PC-3 (cell line): ENCODE data around the gene SLC35F1. TPM values are rescaled to one million over a fixed set of nuclear protein-coding genes. Genes with fewer than 3 reads are reported as not detected.

Experiments used
- ATAC-seq: fragments of 200-7000 bp; cut with Tn5 transposase; 2 replicates; pipeline ENCODE4 v1.9.1; 2020; ENCODE audit warnings: mild to moderate bottlenecking, moderate library complexity
- BruUV-seq: library from RNA; stranded (reverse); fragments of 400-500 nt; replicated peaks from 2 replicates; lab custom pipeline; 2021; lab: Mats Ljungman, UMichigan
- CTCF ChIA-PET: fragments of 300-600 bp; sonication (Branson Sonifier 250); formaldehyde crosslinking; loops from one replicate; lab custom pipeline; 2022; ENCODE audit warnings: antibody characterized with exemption; lab: Charles Lee
- POLR2A ChIA-PET: fragments of 300-600 bp; sonication (Branson Sonifier 250); formaldehyde crosslinking; loops from one replicate; lab custom pipeline; 2022; ENCODE audit warnings: antibody characterized with exemption; ENCODE audit not compliant: unreplicated experiment; lab: Charles Lee
- DNase-seq: peaks from one replicate; pipeline ENCODE4 v3.0.0-alpha.2; 2015
- H2AFZ ChIP-seq: fragments of 300-600 bp; sonication (generic); 2 replicates; pipeline ENCODE4 v1.6.0; 2016; ENCODE audit warnings: antibody characterized with exemption, low read length
- H3F3A ChIP-seq: fragments of 300-600 bp; sonication (generic); one replicate; pipeline ENCODE4 v1.6.0; 2017; ENCODE audit warnings: antibody characterized with exemption, low read length, control low read depth, mild to moderate bottlenecking; ENCODE audit not compliant: unreplicated experiment
- H3K27ac ChIP-seq: fragments of 300-600 bp; sonication (generic); 2 replicates; pipeline ENCODE4 v1.5.1; 2016; ENCODE audit warnings: mild to moderate bottlenecking, low read length
- H3K27me3 ChIP-seq: fragments of 300-600 bp; sonication (generic); 2 replicates; pipeline ENCODE4 v1.6.1; 2016; ENCODE audit warnings: low read length, mixed read lengths
- H3K36me3 ChIP-seq: fragments of 300-600 bp; sonication (generic); 2 replicates; pipeline ENCODE4 v1.6.1; 2016; ENCODE audit warnings: low read depth, mixed run types, low read length, mixed read lengths
- H3K4me1 ChIP-seq: fragments of 300-600 bp; sonication (generic); 2 replicates; pipeline ENCODE4 v1.5.1; 2016; ENCODE audit warnings: low read length; ENCODE audit not compliant: insufficient read depth
- H3K4me2 ChIP-seq: fragments of 300-600 bp; sonication (generic); 2 replicates; pipeline ENCODE4 v1.6.0; 2016; ENCODE audit warnings: low read length
- H3K4me3 ChIP-seq: fragments of 300-600 bp; sonication (generic); 2 replicates; pipeline ENCODE4 v1.5.1; 2016; ENCODE audit warnings: mild to moderate bottlenecking, low read length, mixed read lengths
- H3K79me2 ChIP-seq: fragments of 300-600 bp; sonication (generic); 2 replicates; pipeline ENCODE4 v1.6.1; 2017; ENCODE audit warnings: low read length, mixed read lengths
- H3K9ac ChIP-seq: fragments of 300-600 bp; sonication (generic); 2 replicates; pipeline ENCODE4 v1.6.0; 2016; ENCODE audit warnings: mild to moderate bottlenecking, low read length
- H3K9me2 ChIP-seq: fragments of 300-600 bp; sonication (generic); replicated peaks from 2 replicates; pipeline ENCODE4 v1.6.1; 2016; ENCODE audit warnings: mixed run types, low read length, mixed read lengths
- H3K9me3 ChIP-seq: fragments of 300-600 bp; sonication (generic); 2 replicates; pipeline ENCODE4 v1.6.1; 2016; ENCODE audit warnings: low read length, mixed read lengths
- H4K20me1 ChIP-seq: fragments of 300-600 bp; sonication (generic); 2 replicates; pipeline ENCODE4 v1.6.1; 2016; ENCODE audit warnings: low read length, mixed read lengths
- EZH2 ChIP-seq: fragments of 300-600 bp; sonication (generic); IDR thresholded peaks from one replicate; pipeline ENCODE4 v1.6.1; 2017; ENCODE audit warnings: antibody characterized with exemption, mild to moderate bottlenecking, low read length; ENCODE audit not compliant: unreplicated experiment
- EZH2phosphoT487 ChIP-seq: fragments of 300-600 bp; sonication (generic); IDR thresholded peaks from 2 replicates; pipeline ENCODE4 v1.6.1; 2018; ENCODE audit warnings: mild to moderate bottlenecking, antibody characterized with exemption, low read length, borderline replicate concordance
- intact Hi-C: fragments of 100-400 bp; cut with micrococcal nuclease; formaldehyde crosslinking; loops from 2 replicates; pipeline ENCODE4 v1.9.0; 2023
- total RNA-seq: library from RNA; depleted of rRNA; stranded (reverse); fragments of >200 nt; gene quantifications from 2 replicates; pipeline ENCODE4 v1.2.3, GENCODE V29; 2014
- TF ChIP-seq, protein P1 (sequence below): fragments of 300-600 bp; sonication (generic); conservative IDR thresholded peaks from 2 replicates; pipeline ENCODE4 v1.5.1; 2017; ENCODE audit warnings: antibody characterized with exemption, low read depth, mild to moderate bottlenecking, low read length

Gene SLC35F1
- total RNA-seq, 1 experiment from 2014 or later: not detected

DNA sequence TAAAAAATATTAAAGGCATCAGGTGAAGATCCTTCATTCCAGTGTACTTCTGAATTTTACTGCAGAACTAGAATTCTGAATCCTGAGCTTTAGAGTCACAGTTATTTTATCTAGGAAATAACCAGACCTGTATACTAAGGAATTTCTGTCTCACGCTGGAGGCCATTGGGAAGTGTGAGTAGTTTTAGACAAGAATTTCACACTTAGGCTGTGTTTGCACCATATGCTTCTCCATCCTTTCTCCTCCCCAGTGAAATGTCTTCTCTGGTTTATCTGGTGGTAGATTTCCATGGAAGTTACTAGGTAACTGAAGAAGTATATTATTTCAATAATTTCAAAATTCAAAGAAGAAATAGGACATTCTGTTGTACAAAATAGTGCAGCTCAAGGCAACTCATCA is 83.1 kb downstream of the SLC35F1 start:
- DNase-seq (no peak), ATAC-seq (no peak)
- no peak overlapping the region for H3K4me3 ChIP-seq
- H3F3A ChIP-seq: no peaks in the 10 kb centered on the region
- H4K20me1 ChIP-seq: no peaks in the 10 kb centered on the region
- H3K79me2 ChIP-seq: no peaks in the 10 kb centered on the region
- no peak overlapping the region for H2AFZ ChIP-seq
- ChIA-PET CTCF (no interaction called here), POLR2A (interaction anchor here (0.5 kb wide), 1 partner anchor 828 kb away, joined by 3 read pairs; no protein-coding TSS in a partner anchor)
- no peaks in the 10 kb centered on the region for H3K27me3 ChIP-seq
- intact Hi-C loops: no loop called here
- no TSS peak for BruUV-seq
- H3K4me1 ChIP-seq: no peaks in the 10 kb centered on the region
- no peak overlapping the region for H3K27ac ChIP-seq
- H3K9ac ChIP-seq: no peak overlapping the region
- no peak for TF ChIP-seq EZH2phosphoT487
- TF ChIP-seq, protein P1, sequence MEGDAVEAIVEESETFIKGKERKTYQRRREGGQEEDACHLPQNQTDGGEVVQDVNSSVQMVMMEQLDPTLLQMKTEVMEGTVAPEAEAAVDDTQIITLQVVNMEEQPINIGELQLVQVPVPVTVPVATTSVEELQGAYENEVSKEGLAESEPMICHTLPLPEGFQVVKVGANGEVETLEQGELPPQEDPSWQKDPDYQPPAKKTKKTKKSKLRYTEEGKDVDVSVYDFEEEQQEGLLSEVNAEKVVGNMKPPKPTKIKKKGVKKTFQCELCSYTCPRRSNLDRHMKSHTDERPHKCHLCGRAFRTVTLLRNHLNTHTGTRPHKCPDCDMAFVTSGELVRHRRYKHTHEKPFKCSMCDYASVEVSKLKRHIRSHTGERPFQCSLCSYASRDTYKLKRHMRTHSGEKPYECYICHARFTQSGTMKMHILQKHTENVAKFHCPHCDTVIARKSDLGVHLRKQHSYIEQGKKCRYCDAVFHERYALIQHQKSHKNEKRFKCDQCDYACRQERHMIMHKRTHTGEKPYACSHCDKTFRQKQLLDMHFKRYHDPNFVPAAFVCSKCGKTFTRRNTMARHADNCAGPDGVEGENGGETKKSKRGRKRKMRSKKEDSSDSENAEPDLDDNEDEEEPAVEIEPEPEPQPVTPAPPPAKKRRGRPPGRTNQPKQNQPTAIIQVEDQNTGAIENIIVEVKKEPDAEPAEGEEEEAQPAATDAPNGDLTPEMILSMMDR: no peak
- TF ChIP-seq EZH2: no peak
- no peaks in the 10 kb centered on the region for H3K9me3 ChIP-seq
- H3K4me2 ChIP-seq: no peak overlapping the region
- H3K9me2 ChIP-seq: no peaks in the 10 kb centered on the region
- H3K36me3 ChIP-seq: no peaks in the 10 kb centered on the region

DNA sequence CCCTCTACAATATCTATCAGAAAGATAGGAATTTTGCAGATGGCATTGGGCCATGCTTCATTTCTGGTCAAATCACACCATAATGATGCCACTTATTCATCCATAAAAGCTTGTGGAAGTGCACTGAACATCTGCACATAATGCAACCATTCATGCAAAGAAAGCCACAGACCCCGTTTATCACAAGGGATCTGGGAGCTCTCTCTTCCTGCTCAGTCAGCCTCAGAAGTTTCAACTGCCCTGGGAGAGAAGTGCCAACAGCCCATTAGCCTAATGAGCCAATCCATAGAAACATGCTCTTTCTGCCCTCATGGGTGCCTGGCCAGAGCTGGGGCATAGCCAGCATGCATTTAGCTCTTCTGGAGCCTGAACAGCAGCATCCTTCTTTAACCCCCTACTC is 85.8 kb downstream of the SLC35F1 start:
- ATAC-seq (no peak), DNase-seq (no peak)
- intact Hi-C loops: no loop called here
- no peaks in the 10 kb centered on the region for H3K79me2 ChIP-seq
- no peak overlapping the region for H3K27ac ChIP-seq
- no peaks in the 10 kb centered on the region for H3F3A ChIP-seq
- H3K4me1 ChIP-seq: no peaks in the 10 kb centered on the region
- H3K9ac ChIP-seq: no peak overlapping the region
- H3K4me2 ChIP-seq: no peak overlapping the region
- no peaks in the 10 kb centered on the region for H3K36me3 ChIP-seq
- H3K27me3 ChIP-seq: no peaks in the 10 kb centered on the region
- no peak overlapping the region for H3K4me3 ChIP-seq
- no peaks in the 10 kb centered on the region for H4K20me1 ChIP-seq
- TF ChIP-seq EZH2: no peak
- TF ChIP-seq, protein P1: no peak
- TF ChIP-seq EZH2phosphoT487: no peak
- no peaks in the 10 kb centered on the region for H3K9me3 ChIP-seq
- POLR2A ChIA-PET: no interaction called here
- BruUV-seq: no TSS peak
- H3K9me2 ChIP-seq: no peaks in the 10 kb centered on the region
- H2AFZ ChIP-seq: no peak overlapping the region
- CTCF ChIA-PET: no interaction called here

DNA sequence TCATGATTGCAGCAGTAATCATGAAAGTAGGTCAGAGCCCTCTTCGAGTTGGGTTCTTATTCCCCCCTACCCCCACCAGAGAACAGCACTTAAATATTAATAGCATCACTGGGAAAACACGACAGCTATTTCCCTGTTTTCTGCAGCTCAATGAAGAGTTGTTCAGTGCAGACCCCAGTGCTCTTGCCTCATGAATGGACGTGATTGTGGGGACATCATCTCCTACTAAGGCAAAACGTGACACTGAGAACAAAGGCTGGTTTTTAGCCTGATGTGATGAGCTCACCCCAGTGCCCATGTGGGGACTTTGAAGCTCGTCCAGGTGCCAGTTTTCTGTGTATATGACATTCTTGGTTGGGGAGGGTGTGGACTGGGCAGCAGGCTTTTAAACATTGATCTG is 105.9 kb downstream of the SLC35F1 start:
- intact Hi-C loops: no loop called here
- H3K36me3 ChIP-seq: no peaks in the 10 kb centered on the region
- no peak overlapping the region for H3K9ac ChIP-seq
- no peak overlapping the region for H3K27ac ChIP-seq
- TF ChIP-seq, protein P1: no peak
- no peak for TF ChIP-seq EZH2
- TF ChIP-seq EZH2phosphoT487: no peak
- ChIA-PET POLR2A (no interaction called here), CTCF (no interaction called here)
- H3K4me1 ChIP-seq: no peaks in the 10 kb centered on the region
- H3K9me2 ChIP-seq: no peaks in the 10 kb centered on the region
- no peaks in the 10 kb centered on the region for H4K20me1 ChIP-seq
- no peaks in the 10 kb centered on the region for H3F3A ChIP-seq
- DNase-seq (no peak), ATAC-seq (no peak)
- H3K79me2 ChIP-seq: no peaks in the 10 kb centered on the region
- H3K4me3 ChIP-seq: no peak overlapping the region
- no peaks in the 10 kb centered on the region for H3K9me3 ChIP-seq
- no peak overlapping the region for H2AFZ ChIP-seq
- BruUV-seq: no TSS peak
- no peaks in the 10 kb centered on the region for H3K27me3 ChIP-seq
- H3K4me2 ChIP-seq: no peak overlapping the region
